AG04449 (cell line): Measurements from ENCODE around the gene LRRN3.

Experiments
- CTCF ChIA-PET: fragments of 350-600 bp; formaldehyde crosslinking; extraction: SDS; loops from one replicate; lab custom pipeline; 2021; ENCODE audit warnings: antibody characterized with exemption; lab: Yijun Ruan, JAX
- POLR2A ChIA-PET: fragments of 400-600, 350-600 bp; formaldehyde crosslinking; extraction: SDS; loops from one replicate; lab custom pipeline; 2020; ENCODE audit warnings: antibody characterized with exemption, inconsistent platforms; lab: Yijun Ruan, JAX
- DNase-seq: peaks from one replicate; pipeline ENCODE4 v3.0.0-alpha.2; 2010; ENCODE audit warnings: low read depth, low spot score
- H3K4me3 ChIP-seq: 2 replicates; pipeline ENCODE4 v1.5.1; 2011; ENCODE audit warnings: low read depth, mild to moderate bottlenecking, control low read depth, low read length
- TF ChIP-seq, protein P1 (sequence below): IDR thresholded peaks from one replicate; pipeline ENCODE4 v1.5.1; 2011; ENCODE audit warnings: mild to moderate bottlenecking, moderate library complexity, low read length, control low read depth, inconsistent platforms; ENCODE audit not compliant: insufficient read depth; ENCODE audit errors: missing control alignments

Gene LRRN3

GRCh38 chr7:111137296-111138192 is 46.6 kb downstream of the LRRN3 start:
- no peak for DNase-seq
- ChIA-PET POLR2A (no interaction called here), CTCF (no interaction called here)
- TF ChIP-seq, protein P1, sequence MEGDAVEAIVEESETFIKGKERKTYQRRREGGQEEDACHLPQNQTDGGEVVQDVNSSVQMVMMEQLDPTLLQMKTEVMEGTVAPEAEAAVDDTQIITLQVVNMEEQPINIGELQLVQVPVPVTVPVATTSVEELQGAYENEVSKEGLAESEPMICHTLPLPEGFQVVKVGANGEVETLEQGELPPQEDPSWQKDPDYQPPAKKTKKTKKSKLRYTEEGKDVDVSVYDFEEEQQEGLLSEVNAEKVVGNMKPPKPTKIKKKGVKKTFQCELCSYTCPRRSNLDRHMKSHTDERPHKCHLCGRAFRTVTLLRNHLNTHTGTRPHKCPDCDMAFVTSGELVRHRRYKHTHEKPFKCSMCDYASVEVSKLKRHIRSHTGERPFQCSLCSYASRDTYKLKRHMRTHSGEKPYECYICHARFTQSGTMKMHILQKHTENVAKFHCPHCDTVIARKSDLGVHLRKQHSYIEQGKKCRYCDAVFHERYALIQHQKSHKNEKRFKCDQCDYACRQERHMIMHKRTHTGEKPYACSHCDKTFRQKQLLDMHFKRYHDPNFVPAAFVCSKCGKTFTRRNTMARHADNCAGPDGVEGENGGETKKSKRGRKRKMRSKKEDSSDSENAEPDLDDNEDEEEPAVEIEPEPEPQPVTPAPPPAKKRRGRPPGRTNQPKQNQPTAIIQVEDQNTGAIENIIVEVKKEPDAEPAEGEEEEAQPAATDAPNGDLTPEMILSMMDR = no peak
- no peak overlapping the region for H3K4me3 ChIP-seq

DNA sequence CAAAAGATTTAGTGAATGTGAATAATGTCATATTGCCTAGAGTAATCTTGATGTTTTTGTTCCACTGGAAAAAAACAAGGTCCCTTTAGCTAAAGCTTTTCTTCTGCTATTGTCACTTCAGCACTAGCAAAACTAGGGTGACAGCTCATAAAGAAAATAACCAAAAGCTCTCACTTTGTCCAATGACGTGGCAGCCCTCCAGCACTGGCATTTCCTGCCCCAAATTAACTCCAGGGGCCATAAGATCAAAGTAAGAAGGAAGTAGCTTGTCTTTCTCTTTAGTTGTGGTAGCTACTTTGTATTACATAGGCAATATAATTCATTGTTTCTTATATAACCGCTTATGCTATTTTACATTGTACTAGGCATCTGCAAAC is 47.3 kb downstream of the LRRN3 start:
- no peak overlapping the region for H3K4me3 ChIP-seq
- POLR2A ChIA-PET = no interaction called here
- CTCF ChIA-PET = no interaction called here
- DNase-seq = no peak
- TF ChIP-seq, protein P1 = no peak

- CTCF ChIA-PET = no interaction called here
- H3K4me3 ChIP-seq = no peak overlapping the region
- TF ChIP-seq, protein P1 = no peak
- no peak for DNase-seq
- POLR2A ChIA-PET = no interaction called here
These were observed 47.7 kb downstream of the LRRN3 start for GRCh38 chr7:111138586-111138985.

DNA sequence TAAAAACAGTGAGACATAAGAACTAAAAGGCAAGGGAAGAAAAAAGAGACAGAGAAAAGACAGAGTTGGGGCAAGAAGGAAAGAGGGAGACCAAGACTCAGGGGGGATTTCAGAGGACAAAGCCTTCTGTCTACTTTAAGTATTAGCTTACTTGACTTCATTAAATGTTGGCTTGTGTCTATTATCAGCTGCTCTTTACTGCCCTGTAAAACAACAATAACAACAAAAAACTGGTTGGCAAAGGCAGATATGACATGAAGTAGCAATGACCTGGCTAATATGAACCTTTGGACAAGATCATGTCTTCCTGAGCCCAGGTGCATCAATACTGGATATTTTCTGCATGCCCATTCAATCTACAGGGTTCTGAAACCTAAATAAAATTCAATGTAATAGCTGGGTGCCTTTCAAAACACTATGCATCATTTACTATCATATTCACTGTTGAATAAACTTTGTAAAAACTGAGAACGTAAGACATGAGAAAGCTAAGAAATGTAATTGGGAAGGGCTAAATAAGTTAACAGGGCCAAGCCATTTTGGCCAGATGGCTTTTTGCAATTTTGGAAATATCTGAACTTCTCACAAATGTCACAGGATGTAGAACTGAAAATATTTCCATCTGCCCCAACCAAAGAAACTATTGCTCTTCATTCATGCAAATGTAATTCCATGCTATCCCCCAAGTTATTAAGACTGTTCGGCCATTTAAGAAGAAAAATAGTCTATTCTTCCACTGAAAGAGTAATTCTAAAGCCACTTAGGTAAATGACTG is 49.4 kb downstream of the LRRN3 start:
- TF ChIP-seq, protein P1 = no peak

DNA sequence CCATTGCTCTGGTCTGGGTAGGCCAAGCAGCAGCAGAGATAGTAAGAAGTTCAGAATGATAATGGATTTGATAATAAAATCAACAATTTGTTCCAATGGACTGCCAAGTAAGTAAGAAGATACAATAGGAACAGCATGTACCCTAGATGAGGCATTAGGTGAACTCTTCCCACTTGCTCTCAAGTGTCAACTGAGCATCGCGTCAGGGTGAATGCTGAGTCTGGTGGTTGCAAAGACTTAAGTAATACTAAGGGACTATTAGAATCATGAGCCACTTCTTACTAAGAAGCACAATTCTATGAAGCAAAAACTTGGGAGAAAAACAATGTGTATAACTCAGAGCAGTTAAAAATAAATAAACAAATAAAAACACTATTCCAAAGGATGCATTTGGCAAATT is 54.5 kb downstream of the LRRN3 start:
- CTCF ChIA-PET = interaction anchor here (0.6 kb wide), 1 partner anchor 48 kb away, joined by 3 read pairs; no protein-coding TSS in a partner anchor

More for the DNA sequence above, 49.4 kb downstream of the LRRN3 start:
- DNase-seq = no peak
- ChIA-PET CTCF (no interaction called here), POLR2A (no interaction called here)
- H3K4me3 ChIP-seq = no peak overlapping the region

More for the DNA sequence above, 54.5 kb downstream of the LRRN3 start:
- no peak overlapping the region for H3K4me3 ChIP-seq
- TF ChIP-seq, protein P1 = no peak
- POLR2A ChIA-PET = no interaction called here
- DNase-seq = no peak
